NB4 (cell line): Measurements from ENCODE around the gene ARHGEF16.

Experiments
- DNase-seq: peaks from one replicate; pipeline ENCODE4 v3.0.0; 2010; ENCODE audit warnings: low read depth
- H3K4me3 ChIP-seq: one replicate; pipeline ENCODE4 v1.5.1; 2011; ENCODE audit warnings: mild to moderate bottlenecking, low read depth, low read length, moderate library complexity
- CTCF ChIP-seq: IDR thresholded peaks from one replicate; pipeline ENCODE4 v1.5.1; 2012; ENCODE audit warnings: low read depth, low read length
- MAX ChIP-seq: IDR thresholded peaks from 2 replicates; pipeline ENCODE4 v1.6.1; 2011; ENCODE audit warnings: low read depth, low read length
- MYC ChIP-seq: IDR thresholded peaks from 2 replicates; pipeline ENCODE4 v1.6.1; 2011; ENCODE audit warnings: low read depth, low read length
- POLR2A ChIP-seq: IDR thresholded peaks from 2 replicates; pipeline ENCODE4 v1.6.1; 2011; ENCODE audit warnings: mild to moderate bottlenecking; ENCODE audit not compliant: insufficient read length; ENCODE audit errors: extremely low read depth

Gene ARHGEF16

GRCh38 chr1:3450202-3450863 lies 4.1 kb upstream of the ARHGEF16 start:
- no peak for DNase-seq
- no peak for TF ChIP-seq POLR2A
- TF ChIP-seq MAX = no peak
- no peak for TF ChIP-seq CTCF
- TF ChIP-seq MYC = no peak
- no peak overlapping the region for H3K4me3 ChIP-seq

GRCh38 chr1:3450983-3451382 lies 3.5 kb upstream of the ARHGEF16 start:
- TF ChIP-seq MAX (no peak), CTCF (no peak), POLR2A (no peak), MYC (no peak)
- no peak for DNase-seq
- no peak overlapping the region for H3K4me3 ChIP-seq

GRCh38 chr1:3451994-3452865 lies 2.2 kb upstream of the ARHGEF16 start:
- H3K4me3 ChIP-seq = no peak overlapping the region
- no peak for TF ChIP-seq MAX
- no peak for TF ChIP-seq MYC
- TF ChIP-seq POLR2A = no peak
- TF ChIP-seq CTCF = no peak
- no peak for DNase-seq

GRCh38 chr1:3452866-3453175 lies 1.6 kb upstream of the ARHGEF16 start:
- no peak overlapping the region for H3K4me3 ChIP-seq
- no peak for DNase-seq
- TF ChIP-seq MYC (no peak), POLR2A (no peak), CTCF (no peak), MAX (no peak)

- no peak overlapping the region for H3K4me3 ChIP-seq
- TF ChIP-seq POLR2A (no peak), CTCF (peak; percentile 92)
- DNase-seq = peak; percentile 72
Observed at GRCh38 chr1:3453203-3453761, 1.2 kb upstream of the ARHGEF16 start.
